ENCODE measurements around the gene LMNA.

DNA sequence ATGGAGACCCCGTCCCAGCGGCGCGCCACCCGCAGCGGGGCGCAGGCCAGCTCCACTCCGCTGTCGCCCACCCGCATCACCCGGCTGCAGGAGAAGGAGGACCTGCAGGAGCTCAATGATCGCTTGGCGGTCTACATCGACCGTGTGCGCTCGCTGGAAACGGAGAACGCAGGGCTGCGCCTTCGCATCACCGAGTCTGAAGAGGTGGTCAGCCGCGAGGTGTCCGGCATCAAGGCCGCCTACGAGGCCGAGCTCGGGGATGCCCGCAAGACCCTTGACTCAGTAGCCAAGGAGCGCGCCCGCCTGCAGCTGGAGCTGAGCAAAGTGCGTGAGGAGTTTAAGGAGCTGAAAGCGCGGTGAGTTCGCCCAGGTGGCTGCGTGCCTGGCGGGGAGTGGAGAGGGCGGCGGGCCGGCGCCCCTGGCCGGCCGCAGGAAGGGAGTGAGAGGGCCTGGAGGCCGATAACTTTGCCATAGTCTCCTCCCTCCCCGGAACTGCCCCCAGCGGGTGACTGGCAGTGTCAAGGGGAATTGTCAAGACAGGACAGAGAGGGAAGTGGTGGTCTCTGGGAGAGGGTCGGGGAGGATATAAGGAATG is 505 bp downstream of the LMNA start:
- TF ChIP-seq YY1 (IDR thresholded peaks at IDR 0.05; ENCODE audit: insufficient read depth, insufficient read length) (no peak), ZNF274 (IDR thresholded peaks at IDR 0.05; ENCODE audit: low read depth, low read length) (no peak), SUZ12 (IDR thresholded peaks at IDR 0.05; ENCODE audit: extremely low read depth, insufficient read depth, insufficient read length) (no peak)
